DND-41 (cell line): ENCODE results near the gene FADD.

ENCODE experiments used
- ATAC-seq: fragments of 200-7000 bp; cut with Tn5 transposase; 3 replicates; pipeline ENCODE4 v1.9.1; 2021; ENCODE audit warnings: low read depth; ENCODE audit not compliant: insufficient read depth
- DNase-seq: peaks from one replicate; pipeline ENCODE4 v3.0.0-alpha.2; 2020
- H2AFZ ChIP-seq: 2 replicates; pipeline ENCODE4 v1.6.0; 2012; ENCODE audit warnings: low read depth, low read length
- H3K27ac ChIP-seq: 2 replicates; pipeline ENCODE4 v1.5.1; 2012; ENCODE audit warnings: low read length, inconsistent platforms
- H3K27me3 ChIP-seq: fragments of 200-600 bp; sonication (generic); 2 replicates; pipeline ENCODE4 v1.6.0; 2012; ENCODE audit warnings: low read length, mild to moderate bottlenecking, inconsistent platforms; ENCODE audit not compliant: insufficient read depth, poor library complexity
- H3K36me3 ChIP-seq: 2 replicates; pipeline ENCODE4 v1.5.1; 2012; ENCODE audit warnings: low read length, inconsistent platforms; ENCODE audit not compliant: insufficient read depth
- H3K4me1 ChIP-seq: 2 replicates; pipeline ENCODE4 v1.5.1; 2012; ENCODE audit warnings: mild to moderate bottlenecking, low read length; ENCODE audit not compliant: insufficient read depth
- H3K4me2 ChIP-seq: 2 replicates; pipeline ENCODE4 v1.6.0; 2012; ENCODE audit warnings: mild to moderate bottlenecking, moderate library complexity, low read length, inconsistent platforms; ENCODE audit not compliant: insufficient read depth
- H3K4me3 ChIP-seq, 2 experiments: fragments of 200-600 bp in 1 of 2; shearing (Covaris generic) in 1 of 2; 2 replicates each; pipeline ENCODE4 v1.5.1; 2012 to 2016; ENCODE audit warnings: inconsistent platforms in 2 of 2, low read length in 2 of 2, mild to moderate bottlenecking in 2 of 2, low read depth in 1 of 2, moderate library complexity in 1 of 2
- H3K79me2 ChIP-seq: 2 replicates; pipeline ENCODE4 v1.6.0; 2012; ENCODE audit warnings: low read length, inconsistent platforms; ENCODE audit not compliant: insufficient read depth
- H3K9ac ChIP-seq: 2 replicates; pipeline ENCODE4 v1.6.0; 2012; ENCODE audit warnings: low read depth, mild to moderate bottlenecking, inconsistent platforms, low read length, moderate library complexity
- H3K9me3 ChIP-seq: 2 replicates; pipeline ENCODE4 v1.5.1; 2012; ENCODE audit warnings: low read length, moderate library complexity, mild to moderate bottlenecking, inconsistent platforms; ENCODE audit not compliant: insufficient read depth, severe bottlenecking
- H4K20me1 ChIP-seq: 2 replicates; pipeline ENCODE4 v1.6.0; 2012; ENCODE audit warnings: low read length; ENCODE audit not compliant: insufficient read depth
- CTCF ChIP-seq: IDR thresholded peaks from 2 replicates; pipeline ENCODE4 v1.5.1; 2012; ENCODE audit warnings: borderline replicate concordance, low read length, moderate library complexity, mild to moderate bottlenecking; ENCODE audit not compliant: poor library complexity, severe bottlenecking; ENCODE audit errors: extremely low read depth
- EZH2 ChIP-seq: IDR thresholded peaks from 3 replicates; pipeline ENCODE4 v1.6.1; 2012; ENCODE audit warnings: borderline replicate concordance, low read depth, mild to moderate bottlenecking, moderate library complexity, low read length, inconsistent platforms; ENCODE audit not compliant: severe bottlenecking

The FADD gene

GRCh38 chr11:70240337-70240736, 37.2 kb downstream of the FADD start:
- Histone ChIP-seq H3K4me1 (no peaks in the 10 kb centered on the region), H3K9me3 (no peaks in the 10 kb centered on the region), H3K9ac (no peak overlapping the region), H3K27ac (no peak overlapping the region), H2AFZ (no peak overlapping the region), H3K36me3 (no peaks in the 10 kb centered on the region), H4K20me1 (no peaks in the 10 kb centered on the region), H3K79me2 (no peaks in the 10 kb centered on the region), H3K4me2 (no peak overlapping the region), H3K27me3 (peaks cover 13% of the 10 kb centered on the region), H3K4me3 (no peak overlapping the region)
- DNase-seq: peak; percentile 7
- ATAC-seq: peak; percentile 52; the same call in 2 of the 3 replicates
- TF ChIP-seq CTCF: no peak
- no peak for TF ChIP-seq EZH2

DNA sequence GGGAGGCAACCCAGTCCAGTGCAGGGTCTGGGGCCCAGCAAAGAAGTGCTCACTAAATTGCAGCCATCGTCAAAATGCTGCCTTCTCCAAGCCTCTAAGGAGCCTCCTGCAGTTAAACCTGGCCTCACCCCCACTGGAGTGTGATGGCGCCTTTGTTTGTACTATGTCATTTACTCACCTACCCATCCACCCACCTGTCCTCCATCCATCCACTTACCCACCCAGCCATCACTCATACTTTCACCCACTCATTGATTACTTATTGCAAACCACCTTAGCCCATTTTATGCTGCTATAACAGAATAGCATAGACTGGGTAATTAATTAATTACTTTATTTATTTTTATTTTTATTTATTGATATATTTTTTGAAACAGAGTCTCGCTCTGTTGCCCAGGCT, 38.6 kb downstream of the FADD start:
- Histone ChIP-seq H3K9ac (no peak overlapping the region), H3K36me3 (no peaks in the 10 kb centered on the region), H3K4me2 (no peak overlapping the region), H3K4me3 (no peak overlapping the region), H3K4me1 (no peaks in the 10 kb centered on the region), H3K27me3 (peaks cover 13% of the 10 kb centered on the region), H2AFZ (no peak overlapping the region), H3K9me3 (no peaks in the 10 kb centered on the region), H3K79me2 (no peaks in the 10 kb centered on the region), H4K20me1 (no peaks in the 10 kb centered on the region), H3K27ac (no peak overlapping the region)
- DNase-seq (no peak), ATAC-seq (no peak)
- TF ChIP-seq EZH2 (no peak), CTCF (no peak)

DNA sequence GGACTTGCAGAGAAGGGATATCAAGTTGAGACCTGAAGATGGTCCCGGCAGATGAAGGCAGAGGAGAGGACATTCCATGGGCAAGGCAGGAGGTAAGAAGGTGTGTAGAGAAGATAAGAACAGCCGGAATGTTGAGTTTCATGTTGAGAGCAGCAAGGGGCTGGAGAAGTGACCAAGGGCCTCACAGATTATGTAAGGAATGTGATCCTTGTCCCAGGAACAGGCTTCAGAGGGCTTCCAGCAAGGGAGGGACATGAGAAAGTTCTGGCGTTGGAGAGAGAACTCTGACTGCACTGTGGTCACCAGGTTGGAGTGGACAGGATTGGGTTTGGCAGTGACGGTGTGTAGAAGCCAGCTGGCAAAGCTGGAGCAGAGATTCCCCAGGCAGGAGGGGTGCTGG, 39.8 kb downstream of the FADD start:
- DNase-seq (no peak), ATAC-seq (no peak)
- TF ChIP-seq EZH2 (no peak), CTCF (no peak)

More for the DNA sequence above, 39.8 kb downstream of the FADD start:
- Histone ChIP-seq H3K4me1 (no peaks in the 10 kb centered on the region), H4K20me1 (no peaks in the 10 kb centered on the region), H3K4me2 (no peak overlapping the region), H3K79me2 (no peaks in the 10 kb centered on the region), H3K27ac (no peak overlapping the region), H3K9ac (no peak overlapping the region), H3K36me3 (no peaks in the 10 kb centered on the region), H3K4me3 (no peak overlapping the region), H3K27me3 (peaks cover 13% of the 10 kb centered on the region), H3K9me3 (no peaks in the 10 kb centered on the region), H2AFZ (no peak overlapping the region)
